ENCODE measurements around the gene CYP26B1. TPM values are rescaled to one million over a fixed set of nuclear protein-coding genes. Genes with fewer than 3 reads are reported as not detected.

CYP26B1 gene
- total and polyA plus RNA-seq, 2 donors (not counting 3 experiments of a cell fraction or from before 2014, with no cell fraction given), result 0.30 to 1.1 TPM

DNA sequence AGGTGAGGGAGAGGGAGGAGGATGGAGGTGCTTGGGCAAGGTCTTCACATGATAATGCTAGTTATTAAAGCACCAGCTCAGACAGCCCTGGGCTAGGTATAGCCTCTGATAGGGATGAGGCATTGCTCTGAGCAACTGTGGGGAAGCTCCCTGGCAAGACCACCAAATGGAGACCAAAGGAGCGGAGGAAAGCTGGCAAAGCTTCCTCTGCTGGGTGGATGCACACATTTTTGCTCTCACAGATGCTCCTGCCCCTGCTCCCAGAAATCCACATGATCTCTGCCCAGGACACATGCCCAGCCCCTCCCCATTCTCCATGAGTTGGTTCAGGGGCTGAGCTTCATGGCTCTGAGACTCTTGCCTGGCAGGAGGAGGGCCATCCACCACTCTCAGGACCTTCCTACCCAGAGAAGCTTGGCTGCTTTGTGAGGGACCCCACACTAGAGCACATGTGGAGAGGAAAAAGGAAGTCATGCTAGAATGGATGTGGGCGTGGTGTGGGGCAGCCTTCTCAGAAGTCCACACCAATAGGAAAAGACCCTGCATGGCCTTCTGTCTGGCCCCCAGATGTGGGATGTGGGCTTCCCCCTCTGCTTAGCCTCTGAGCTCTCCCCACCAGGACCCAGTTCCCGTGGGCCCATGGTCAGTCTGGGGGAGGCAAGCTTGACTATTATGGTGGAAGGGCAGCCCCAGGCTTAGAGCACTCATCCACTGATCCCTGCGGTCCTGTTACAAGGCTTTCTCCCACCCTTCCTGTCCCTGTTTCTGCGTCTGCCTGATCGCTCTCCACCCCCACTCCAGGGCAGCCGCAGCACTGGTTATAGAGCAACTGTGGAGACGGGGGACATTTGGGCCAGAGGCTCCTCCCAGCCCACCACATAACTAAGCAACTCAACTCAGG, 10.5 kb upstream of the CYP26B1 start:
- dilution Hi-C loops (cut with MboI; ENCODE audit: extremely low pct_ligation_motif_present, low sequenced_read_pairs) (no loop called here), intact Hi-C loops (cut with micrococcal nuclease) (no loop called here)
- no peaks in the 10 kb centered on the region for H3K79me2 ChIP-seq (ENCODE audit: control insufficient read depth, insufficient read depth, low read length)
- H3K27ac ChIP-seq (ENCODE audit: insufficient read depth, low read depth, low read length), result no peak overlapping the region
- no TSS peak for BruUV-seq (replicated peaks)
- ChIA-PET CTCF (interaction anchor here (0.9 to 1.0 kb wide), 1 partner anchor 421 kb away, joined by 3 to 5 read pairs; no protein-coding TSS in a partner anchor), POLR2A (no interaction called here)
- H3K9ac ChIP-seq (replicated peaks; ENCODE audit: extremely low read depth, insufficient read depth, low read length), result no peak overlapping the region
- no peak for FAIRE-seq
- TF ChIP-seq, protein P1, sequence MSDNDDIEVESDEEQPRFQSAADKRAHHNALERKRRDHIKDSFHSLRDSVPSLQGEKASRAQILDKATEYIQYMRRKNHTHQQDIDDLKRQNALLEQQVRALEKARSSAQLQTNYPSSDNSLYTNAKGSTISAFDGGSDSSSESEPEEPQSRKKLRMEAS (IDR thresholded peaks at IDR 0.05; ENCODE audit: insufficient read depth, insufficient read length), result no peak
- no peak for TF ChIP-seq MYC (IDR thresholded peaks at IDR 0.05; ENCODE audit: low read depth, low read length)
- no peak for TF ChIP-seq EZH2 (IDR thresholded peaks at IDR 0.05; ENCODE audit: borderline replicate concordance, low read depth, low read length, severe bottlenecking)
- no peak for TF ChIP-seq POLR2AphosphoS5 (IDR thresholded peaks at IDR 0.05; ENCODE audit: insufficient read depth, low read depth, low read length)
- TF ChIP-seq, protein P2, sequence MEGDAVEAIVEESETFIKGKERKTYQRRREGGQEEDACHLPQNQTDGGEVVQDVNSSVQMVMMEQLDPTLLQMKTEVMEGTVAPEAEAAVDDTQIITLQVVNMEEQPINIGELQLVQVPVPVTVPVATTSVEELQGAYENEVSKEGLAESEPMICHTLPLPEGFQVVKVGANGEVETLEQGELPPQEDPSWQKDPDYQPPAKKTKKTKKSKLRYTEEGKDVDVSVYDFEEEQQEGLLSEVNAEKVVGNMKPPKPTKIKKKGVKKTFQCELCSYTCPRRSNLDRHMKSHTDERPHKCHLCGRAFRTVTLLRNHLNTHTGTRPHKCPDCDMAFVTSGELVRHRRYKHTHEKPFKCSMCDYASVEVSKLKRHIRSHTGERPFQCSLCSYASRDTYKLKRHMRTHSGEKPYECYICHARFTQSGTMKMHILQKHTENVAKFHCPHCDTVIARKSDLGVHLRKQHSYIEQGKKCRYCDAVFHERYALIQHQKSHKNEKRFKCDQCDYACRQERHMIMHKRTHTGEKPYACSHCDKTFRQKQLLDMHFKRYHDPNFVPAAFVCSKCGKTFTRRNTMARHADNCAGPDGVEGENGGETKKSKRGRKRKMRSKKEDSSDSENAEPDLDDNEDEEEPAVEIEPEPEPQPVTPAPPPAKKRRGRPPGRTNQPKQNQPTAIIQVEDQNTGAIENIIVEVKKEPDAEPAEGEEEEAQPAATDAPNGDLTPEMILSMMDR (IDR thresholded peaks at IDR 0.05; ENCODE audit: extremely low read depth in 1 of 2, insufficient read depth in 1 of 2, low read depth in 1 of 2, low read length in 2 of 2), result no peak
- TF ChIP-seq JUN (IDR thresholded peaks at IDR 0.05; ENCODE audit: borderline replicate concordance, insufficient read depth, insufficient read length, low read depth), result no peak
- no peak for TF ChIP-seq GATA2 (IDR thresholded peaks at IDR 0.05; ENCODE audit: insufficient read depth, insufficient read length, low read depth, low read length)
- no peak for TF ChIP-seq POLR2A (IDR thresholded peaks at IDR 0.05; ENCODE audit: low read depth, low read length)
- TF ChIP-seq FOS (IDR thresholded peaks at IDR 0.05; ENCODE audit: borderline replicate concordance, insufficient read depth, low read length), result no peak
- H3K9me3 ChIP-seq (replicated peaks; ENCODE audit: control insufficient read depth, insufficient read depth, low read length), result no peaks in the 10 kb centered on the region
- H3K4me2 ChIP-seq (ENCODE audit: insufficient read depth, low read length), result no peak overlapping the region
- no peaks in the 10 kb centered on the region for H4K20me1 ChIP-seq (replicated peaks; ENCODE audit: control insufficient read depth, extremely low read depth, insufficient read depth, low read length)
- H3K4me1 ChIP-seq (ENCODE audit: control insufficient read depth, extremely low read depth, insufficient read depth, low read length), result no peaks in the 10 kb centered on the region
- no peak overlapping the region for H3K4me3 ChIP-seq (replicated peaks in 1 of 3; ENCODE audit: insufficient read depth in 1 of 3, low read depth in 1 of 3, low read length in 3 of 3)
- DNase-seq (ENCODE audit: low read depth, low spot score), result no peak
- H3K36me3 ChIP-seq (ENCODE audit: control insufficient read depth in 2 of 2, extremely low read depth in 1 of 2, insufficient read depth in 2 of 2, low read length in 2 of 2), result no peaks in the 10 kb centered on the region
- H3K27me3 ChIP-seq (ENCODE audit: control insufficient read depth in 2 of 2, insufficient read depth in 2 of 2, low read length in 2 of 2), result peaks cover 21 to 25% of the 10 kb centered on the region in 2 experiments
- H3K9me1 ChIP-seq (replicated peaks; ENCODE audit: control insufficient read depth, extremely low read depth, insufficient read depth, low read length), result no peaks in the 10 kb centered on the region
- H2AFZ ChIP-seq (ENCODE audit: low read depth, low read length), result no peak overlapping the region
